Ishikawa (cell line): ENCODE measurements around the gene DOK7.

Experiments
- EP300 ChIP-seq: IDR thresholded peaks from 2 replicates; pipeline ENCODE4 v1.6.1; 2012; ENCODE audit warnings: borderline replicate concordance
- TAF1 ChIP-seq: IDR thresholded peaks from 2 replicates; pipeline ENCODE4 v1.6.1; 2012; ENCODE audit warnings: low read depth, mild to moderate bottlenecking
- TF ChIP-seq, protein P1 (sequence below): IDR thresholded peaks from 2 replicates; pipeline ENCODE4 v1.6.1; 2012; ENCODE audit warnings: low read depth, mild to moderate bottlenecking
- TF ChIP-seq, protein P2 (sequence below): IDR thresholded peaks from 2 replicates; pipeline ENCODE4 v1.6.1; 2012

DNA sequence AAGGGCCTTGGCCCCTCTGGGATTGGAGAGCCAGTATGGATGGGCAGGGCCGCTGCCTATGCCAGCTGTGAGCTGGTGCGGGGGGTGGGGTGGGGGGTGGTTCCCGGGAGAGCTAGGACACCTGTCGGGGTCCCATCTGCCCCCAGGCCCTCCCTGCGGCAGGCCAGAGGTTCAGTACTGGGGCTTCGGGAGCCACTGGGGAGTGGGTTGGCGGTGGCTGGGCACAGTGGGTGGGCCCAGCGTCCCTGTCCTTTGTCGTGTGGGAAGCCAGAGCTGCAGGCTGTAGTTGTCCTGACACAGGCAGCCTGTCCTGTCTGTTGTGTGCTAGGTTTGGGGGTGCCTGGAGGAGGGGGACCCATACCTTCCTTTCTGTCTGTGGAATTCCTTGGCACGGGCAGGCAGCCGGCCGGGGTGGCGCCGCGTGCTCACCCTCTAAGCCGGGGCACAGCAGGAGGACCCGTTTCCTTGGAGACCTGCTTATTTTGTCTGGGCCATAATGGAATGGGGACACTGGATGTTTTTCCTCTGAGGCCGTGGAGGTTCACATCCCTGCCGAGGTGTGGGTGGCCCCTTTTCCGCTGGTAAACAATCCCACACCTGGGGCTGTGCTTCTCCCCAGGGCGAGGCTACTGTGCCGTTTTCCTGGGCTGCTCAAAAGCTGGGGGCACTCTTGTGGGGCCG lies 14.8 kb downstream of the DOK7 start:
- TF ChIP-seq, protein P1, sequence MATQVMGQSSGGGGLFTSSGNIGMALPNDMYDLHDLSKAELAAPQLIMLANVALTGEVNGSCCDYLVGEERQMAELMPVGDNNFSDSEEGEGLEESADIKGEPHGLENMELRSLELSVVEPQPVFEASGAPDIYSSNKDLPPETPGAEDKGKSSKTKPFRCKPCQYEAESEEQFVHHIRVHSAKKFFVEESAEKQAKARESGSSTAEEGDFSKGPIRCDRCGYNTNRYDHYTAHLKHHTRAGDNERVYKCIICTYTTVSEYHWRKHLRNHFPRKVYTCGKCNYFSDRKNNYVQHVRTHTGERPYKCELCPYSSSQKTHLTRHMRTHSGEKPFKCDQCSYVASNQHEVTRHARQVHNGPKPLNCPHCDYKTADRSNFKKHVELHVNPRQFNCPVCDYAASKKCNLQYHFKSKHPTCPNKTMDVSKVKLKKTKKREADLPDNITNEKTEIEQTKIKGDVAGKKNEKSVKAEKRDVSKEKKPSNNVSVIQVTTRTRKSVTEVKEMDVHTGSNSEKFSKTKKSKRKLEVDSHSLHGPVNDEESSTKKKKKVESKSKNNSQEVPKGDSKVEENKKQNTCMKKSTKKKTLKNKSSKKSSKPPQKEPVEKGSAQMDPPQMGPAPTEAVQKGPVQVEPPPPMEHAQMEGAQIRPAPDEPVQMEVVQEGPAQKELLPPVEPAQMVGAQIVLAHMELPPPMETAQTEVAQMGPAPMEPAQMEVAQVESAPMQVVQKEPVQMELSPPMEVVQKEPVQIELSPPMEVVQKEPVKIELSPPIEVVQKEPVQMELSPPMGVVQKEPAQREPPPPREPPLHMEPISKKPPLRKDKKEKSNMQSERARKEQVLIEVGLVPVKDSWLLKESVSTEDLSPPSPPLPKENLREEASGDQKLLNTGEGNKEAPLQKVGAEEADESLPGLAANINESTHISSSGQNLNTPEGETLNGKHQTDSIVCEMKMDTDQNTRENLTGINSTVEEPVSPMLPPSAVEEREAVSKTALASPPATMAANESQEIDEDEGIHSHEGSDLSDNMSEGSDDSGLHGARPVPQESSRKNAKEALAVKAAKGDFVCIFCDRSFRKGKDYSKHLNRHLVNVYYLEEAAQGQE, result no peak
- no peak for TF ChIP-seq TAF1
- peak; percentile 54; the same call in 1 of the 2 replicates for TF ChIP-seq EP300
- TF ChIP-seq, protein P2, sequence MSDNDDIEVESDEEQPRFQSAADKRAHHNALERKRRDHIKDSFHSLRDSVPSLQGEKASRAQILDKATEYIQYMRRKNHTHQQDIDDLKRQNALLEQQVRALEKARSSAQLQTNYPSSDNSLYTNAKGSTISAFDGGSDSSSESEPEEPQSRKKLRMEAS, result peak; percentile 40
